Suprapubic skin (tissue), 4 donors: ENCODE measurements around the gene HABP4.

Experiments
- CTCF ChIP-seq, 2 donors: fragments of 200-600 bp in 1 of 2; fragments of 450-650 bp in 1 of 2; sonication (generic) in 1 of 2; IDR thresholded peaks; one replicate each; pipeline ENCODE4 v1.5.1; 2016 to 2019; ENCODE audit warnings: antibody characterized with exemption in 2 of 2, mild to moderate bottlenecking in 1 of 2, moderate library complexity in 1 of 2
- POLR2A ChIP-seq, 2 donors: fragments of 450-650 bp; IDR thresholded peaks; one replicate each; pipeline ENCODE4 v1.6.1; 2017; ENCODE audit warnings: antibody characterized with exemption in 2 of 2, mild to moderate bottlenecking in 2 of 2, moderate library complexity in 2 of 2
- POLR2AphosphoS5 ChIP-seq, 3 donors: sonication (generic); formaldehyde crosslinking; IDR thresholded peaks; one replicate each; pipeline ENCODE4 v1.6.1; 2017; ENCODE audit warnings: antibody characterized with exemption in 3 of 3

DNA sequence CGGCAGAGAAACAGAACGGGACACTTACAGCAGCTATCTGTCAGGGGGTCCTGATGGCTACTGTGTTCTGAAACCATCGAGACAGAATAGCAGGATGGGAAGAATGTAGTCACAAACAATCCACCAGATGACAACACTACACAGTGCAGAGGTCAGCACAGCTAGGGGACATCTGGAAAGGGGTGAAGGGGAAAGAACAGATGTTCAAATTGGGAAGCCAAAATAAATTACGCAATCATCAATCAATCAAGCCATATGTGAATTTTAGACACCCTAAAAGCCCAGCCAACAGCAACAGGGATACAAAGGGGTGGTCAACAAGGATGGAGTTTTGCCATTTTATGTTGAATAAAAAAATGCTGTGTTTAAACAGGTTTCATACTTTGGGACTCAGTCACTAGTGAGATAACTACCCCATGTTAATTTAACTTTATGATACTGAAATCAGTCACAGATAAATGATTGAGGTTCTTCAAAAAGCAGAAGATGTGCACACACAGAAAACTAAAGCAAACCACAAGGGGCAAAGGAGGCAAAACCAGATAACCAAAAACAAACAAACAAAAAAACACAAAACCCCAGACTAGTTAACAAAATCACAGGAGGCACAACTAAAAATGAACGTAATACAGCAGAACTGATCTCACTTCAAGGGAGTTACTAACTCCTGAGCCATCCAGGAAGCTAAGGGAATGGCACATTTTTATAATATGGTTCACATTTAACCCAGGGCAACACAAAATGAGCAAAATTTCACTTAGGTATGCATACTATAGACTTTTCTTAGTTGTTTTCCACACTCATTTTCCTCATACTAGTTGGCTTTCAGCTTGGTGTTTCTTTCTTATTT lies 65.9 kb downstream of the HABP4 start:
- peak in 1 of 3 donors; percentile 78 for TF ChIP-seq POLR2AphosphoS5 (IDR thresholded peaks at IDR 0.05)
- no peak for TF ChIP-seq CTCF (IDR thresholded peaks at IDR 0.05)
- no peak for TF ChIP-seq POLR2A (IDR thresholded peaks at IDR 0.05)
